ENCODE data around the gene ZNF792.
"Not testable (repeated sequence)": the region's sequence is repeated elsewhere in the genome, so short reads cannot be mapped to it uniquely, and the experiment has no call there.

Gene ZNF792

DNA sequence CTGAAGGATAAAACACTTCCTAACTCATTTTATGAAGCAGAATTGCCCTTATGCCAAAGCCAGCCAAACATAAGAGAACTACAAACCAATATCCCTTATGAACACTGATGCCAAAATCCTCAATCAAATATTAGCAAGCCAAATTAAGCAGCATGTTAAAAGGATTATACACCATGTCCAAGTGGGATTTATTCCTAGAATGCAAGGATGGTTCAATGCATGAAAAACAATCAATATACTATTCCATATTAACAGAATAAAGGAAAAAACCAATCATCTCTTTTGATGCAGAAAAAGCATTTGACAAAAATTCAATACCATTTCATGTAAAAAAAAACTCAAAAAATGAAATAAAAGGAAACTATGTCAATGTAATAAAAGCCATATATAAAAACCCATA lies 10.9 kb downstream of the ZNF792 start:
- no peak for DNase-seq
- intact Hi-C loops (cut with DNase I), result no loop called here

DNA sequence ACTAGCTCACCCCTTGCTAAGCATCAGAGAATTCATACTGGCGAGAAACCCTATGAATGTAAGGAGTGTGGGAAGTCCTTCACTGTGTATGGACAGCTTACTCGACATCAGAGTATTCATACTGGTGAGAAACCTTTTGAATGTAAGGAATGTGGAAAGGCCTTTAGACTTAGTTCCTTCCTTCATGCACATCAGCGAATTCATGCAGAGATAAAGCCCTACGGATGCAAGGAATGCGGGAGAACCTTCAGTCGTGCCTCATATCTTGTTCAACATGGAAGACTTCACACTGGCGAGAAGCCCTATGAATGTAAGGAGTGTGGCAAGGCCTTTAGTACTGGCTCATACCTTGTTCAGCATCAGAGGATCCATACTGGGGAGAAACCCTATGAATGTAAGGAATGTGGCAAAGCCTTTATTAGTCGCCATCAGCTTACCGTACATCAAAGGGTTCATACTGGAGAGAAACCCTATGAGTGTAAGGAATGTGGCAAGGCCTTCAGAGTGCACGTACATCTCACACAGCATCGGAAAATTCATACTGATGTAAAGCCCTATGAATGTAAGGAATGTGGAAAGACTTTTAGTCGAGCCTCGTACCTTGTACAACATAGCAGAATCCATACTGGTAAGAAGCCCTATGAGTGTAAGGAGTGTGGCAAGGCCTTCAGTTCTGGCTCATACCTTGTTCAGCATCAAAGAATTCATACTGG lies 20.0 kb downstream of the ZNF792 start:
- DNase-seq, result no peak
- intact Hi-C loops (cut with DNase I), result no loop called here

DNA sequence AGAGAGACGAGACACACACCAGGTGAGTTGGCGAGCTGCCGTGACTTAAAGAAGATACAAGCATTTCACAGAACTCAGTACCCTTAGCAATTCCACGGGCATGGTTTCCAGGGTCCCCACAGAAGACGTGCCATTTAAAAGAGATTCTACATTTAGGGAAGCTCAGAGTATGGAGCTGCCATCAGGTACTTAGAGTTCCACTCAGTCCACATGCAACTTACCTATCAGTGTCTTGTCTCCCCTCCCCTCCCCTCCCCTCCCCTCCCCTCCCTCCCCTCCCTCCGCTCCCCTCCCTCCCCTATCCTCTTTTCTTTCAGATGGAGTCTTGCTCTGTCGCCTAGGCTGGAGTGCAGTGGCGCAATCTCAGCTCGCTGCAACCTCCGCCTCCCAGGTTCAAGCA lies 25.1 kb downstream of the ZNF792 start:
- no peak for DNase-seq
- intact Hi-C loops (cut with DNase I), result no loop called here

DNA sequence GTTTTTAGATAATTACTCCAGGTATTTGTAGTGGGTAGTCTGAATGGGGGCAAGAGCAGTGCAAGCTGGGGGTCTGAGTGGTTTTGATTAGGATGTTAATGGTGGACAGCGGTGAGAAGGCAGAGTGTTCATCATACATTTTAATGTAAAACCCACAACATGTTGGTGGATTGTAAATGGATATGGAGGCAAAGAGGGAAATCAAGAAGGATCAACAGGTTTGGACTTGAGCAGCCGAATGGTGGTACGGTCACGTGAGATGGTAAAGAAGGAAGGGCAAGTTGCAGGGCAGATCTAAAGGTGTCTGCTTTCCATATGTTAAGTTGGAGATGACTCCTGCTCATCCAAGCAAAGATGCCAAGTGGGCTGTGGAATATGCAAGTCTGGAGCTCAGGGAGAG lies 27.8 kb downstream of the ZNF792 start:
- intact Hi-C loops (cut with DNase I), result no loop called here
- DNase-seq, result no peak

DNA sequence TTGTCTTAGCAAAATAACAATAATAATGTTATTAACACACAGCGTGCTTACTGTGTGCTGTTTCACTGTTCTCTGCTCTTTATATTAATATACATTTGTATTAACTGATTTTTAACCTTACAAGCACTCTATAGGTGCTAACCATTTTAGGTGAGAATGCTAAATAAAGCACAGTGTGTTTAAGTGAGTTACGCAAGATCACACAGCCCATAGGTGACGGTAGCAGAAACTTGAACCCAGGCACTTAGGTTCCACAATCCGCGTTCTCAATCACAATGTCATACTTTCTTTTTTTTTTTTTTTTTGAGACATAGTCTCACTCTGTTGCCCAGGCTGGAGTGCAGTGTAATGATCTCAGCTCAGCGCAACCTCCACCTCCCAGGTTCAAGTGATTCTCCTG lies 31.5 kb downstream of the ZNF792 start:
- intact Hi-C loops (cut with DNase I), result no loop called here
- DNase-seq, result no peak

DNA sequence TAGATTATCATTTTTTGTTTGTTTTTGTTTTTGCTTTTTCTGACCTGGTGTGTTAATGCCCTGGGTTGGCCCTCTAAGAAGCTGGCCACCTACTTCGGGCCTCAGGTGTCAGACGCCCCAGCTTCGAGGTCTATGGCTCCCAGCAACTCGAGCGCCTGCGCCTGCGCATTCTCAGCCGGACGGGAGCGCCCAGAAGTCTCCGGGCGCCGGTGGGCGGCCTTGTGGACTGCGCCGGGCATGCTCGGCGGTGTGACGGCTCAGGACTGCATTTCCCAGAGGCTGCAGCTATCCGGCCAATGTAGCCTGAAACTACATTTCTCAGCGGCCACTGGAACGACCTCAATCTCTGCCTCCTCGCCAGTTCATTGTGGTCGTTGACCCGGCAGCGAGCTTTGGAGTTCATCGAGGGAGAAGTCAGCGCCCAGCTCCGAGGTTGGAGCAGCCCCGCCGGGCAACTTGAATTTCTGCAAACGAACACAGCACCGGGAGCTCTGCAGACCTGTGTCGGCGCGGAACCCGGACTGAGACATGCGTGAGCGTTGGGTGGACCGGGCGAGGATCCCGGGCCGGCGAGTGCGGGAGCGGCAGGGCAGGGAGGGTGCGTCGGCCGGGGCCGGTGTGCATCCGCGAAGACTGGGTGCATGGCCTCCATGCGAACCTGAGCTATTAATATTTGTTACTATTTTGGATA lies 37.2 kb downstream of the ZNF792 start, which contains the start of gene ZNF30:
Gene ZNF30 (plus strand): TSS at position 219 of the 691 bp plus-strand sequence. CDS start 3,045 bp downstream, outside the sequence.
- DNase-seq, result peak; percentile 80 to 96 (median 92)
- intact Hi-C loops (cut with DNase I), result no loop called here

DNA sequence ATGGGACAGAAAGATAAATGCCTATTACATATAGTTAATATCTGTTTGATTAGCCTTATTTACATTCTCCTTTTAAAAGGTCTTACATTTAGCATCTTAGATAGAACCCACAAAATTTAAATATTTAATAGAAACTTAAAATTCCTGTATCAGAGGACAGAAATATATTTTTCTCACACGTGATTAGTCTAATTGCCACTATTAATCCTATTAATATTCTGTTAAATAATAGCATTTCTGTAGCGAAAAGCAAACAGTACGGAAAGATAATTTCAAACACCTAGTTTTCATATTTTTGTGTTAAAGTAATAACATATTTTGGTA lies 37.7 kb downstream of the ZNF792 start:
- DNase-seq, result no peak
- intact Hi-C loops (cut with DNase I), result no loop called here

DNA sequence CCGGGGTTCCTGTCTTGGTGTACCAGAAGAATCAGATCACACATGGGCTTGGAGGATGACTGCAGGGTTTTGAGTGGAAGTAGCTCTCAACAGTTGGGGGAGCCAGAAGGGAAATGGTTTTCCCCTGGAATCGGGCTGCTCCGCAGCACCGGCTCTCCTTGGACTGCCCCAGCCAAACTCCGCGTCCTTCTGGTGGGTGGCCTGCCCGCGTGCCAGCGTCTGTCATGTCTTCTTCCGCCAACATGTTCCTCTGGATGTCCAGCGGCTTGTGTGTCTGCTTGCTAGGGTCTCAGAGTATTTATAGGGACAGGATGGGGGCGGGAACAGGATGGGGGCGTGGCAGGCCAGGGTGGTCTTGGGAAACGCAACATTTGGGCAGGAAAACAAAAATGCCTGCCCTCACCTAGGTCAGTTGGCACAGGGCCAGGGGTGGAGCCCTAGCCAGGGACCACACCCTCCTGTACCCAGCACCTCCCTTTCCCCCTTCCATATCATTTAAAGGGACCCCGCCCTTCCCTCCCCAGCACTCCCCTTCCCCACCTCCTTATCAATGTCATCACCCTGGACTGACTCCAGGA lies 38.7 kb downstream of the ZNF792 start:
- peak in 1 of 42 donors; percentile 10 for DNase-seq
- intact Hi-C loops (cut with DNase I), result no loop called here

DNA sequence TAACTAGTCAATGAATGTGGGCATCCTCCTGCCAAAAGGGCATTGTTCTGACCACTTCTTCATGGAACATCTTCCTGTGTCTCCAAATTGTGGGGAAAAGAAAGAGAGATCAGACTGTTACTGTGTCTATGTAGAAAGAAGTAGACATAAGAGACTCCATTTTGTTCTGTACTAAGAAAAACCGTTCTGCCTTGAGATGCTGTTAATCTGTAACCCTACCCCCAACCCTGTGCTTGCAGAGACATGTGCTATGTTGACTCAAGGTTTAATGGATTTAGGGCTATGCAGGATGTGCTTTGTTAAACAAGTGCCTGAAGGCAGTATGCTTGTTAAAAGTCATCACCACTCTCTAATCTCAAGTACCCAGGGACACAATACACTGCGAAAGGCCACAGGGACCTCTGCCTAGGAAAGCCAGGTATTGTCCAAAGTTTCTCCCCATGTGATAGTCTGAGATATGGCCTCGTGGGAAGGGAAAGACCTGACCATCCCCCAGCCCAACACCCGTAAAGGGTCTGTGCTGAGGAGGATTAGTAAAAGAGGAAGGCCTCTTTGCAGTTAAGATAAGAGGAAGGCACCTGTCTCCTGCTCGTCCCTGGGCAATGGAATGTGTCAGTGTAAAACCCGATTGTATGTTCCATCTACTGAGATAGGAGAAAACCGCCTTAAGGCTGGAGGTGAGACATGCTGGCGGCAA lies 43.8 kb downstream of the ZNF792 start:
- DNase-seq; intact Hi-C loops (cut with DNase I): not testable (repeated sequence)

DNA sequence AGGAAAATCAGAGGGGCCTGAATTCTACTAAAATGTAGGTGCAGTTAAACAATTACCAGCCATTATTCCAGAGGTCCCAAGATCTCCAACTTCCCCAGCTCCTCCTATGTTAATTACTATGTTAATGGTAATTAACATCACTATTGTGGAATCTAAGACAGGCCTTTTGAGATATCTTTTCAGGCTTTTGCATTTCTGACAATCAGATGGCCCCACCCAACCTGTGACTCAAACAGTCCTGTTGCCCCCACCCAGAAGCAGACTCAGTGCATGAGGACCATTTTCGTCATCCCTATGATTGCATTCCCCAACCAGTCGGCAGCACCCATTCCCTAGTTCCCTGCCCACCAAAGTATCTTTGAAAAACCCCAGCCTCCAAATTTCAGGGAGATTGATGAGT lies 45.8 kb downstream of the ZNF792 start:
- intact Hi-C loops (cut with DNase I), result loop anchor here (10.0 kb wide), 1 partner anchor 133 kb away; no protein-coding TSS in a partner anchor
- no peak for DNase-seq

DNA sequence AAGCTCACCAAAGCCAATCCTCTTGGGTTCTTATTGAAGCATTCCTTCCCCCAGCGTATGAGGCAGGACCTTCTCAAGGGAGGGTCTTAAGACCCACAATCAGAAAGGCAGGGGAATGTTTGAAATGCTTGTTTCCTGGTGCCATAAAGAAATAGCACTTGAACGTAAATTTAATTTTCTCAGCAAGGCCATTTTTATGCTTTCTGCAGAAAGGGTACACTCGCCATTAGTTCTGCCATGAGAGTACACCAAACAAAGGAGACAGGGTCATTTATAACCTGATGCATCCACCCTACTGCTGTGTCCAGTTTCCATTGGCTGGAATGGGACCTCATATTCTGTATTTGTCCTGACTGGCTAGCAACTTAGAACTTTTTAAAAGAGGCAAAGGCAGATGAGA lies 46.9 kb downstream of the ZNF792 start:
- not testable (repeated sequence) for DNase-seq

DNA sequence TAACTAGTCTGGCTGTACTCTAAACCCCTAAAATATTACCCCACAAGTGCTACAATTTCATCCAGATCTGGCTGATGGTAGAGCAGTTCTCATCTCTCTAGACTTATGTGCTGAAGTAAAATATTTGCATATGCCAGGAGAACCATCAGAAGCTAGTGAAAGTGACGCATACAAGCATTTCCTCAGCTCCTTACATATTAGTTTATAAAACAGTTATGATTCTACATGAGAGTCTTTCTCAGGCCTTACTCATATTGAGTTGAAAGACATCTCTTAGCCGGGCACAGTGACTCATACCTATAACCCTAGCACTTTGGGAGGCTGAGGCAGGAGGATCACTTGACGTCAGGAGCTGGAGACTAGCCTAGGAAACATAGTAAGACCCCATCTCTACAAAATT lies 53.3 kb downstream of the ZNF792 start:
- intact Hi-C loops (cut with DNase I), result loop anchor here (10.0 kb wide), 1 partner anchor 126 kb away; no protein-coding TSS in a partner anchor
- no peak for DNase-seq

More for the DNA sequence above, 46.9 kb downstream of the ZNF792 start:
- intact Hi-C loops (cut with DNase I), result loop anchor here (10.0 kb wide), 1 partner anchor 132 kb away; no protein-coding TSS in a partner anchor
